Skeletal muscle tissue (tissue), 4 donors: ENCODE data around the gene AGAP4. TPM values are rescaled to one million over a fixed set of nuclear protein-coding genes. Genes with fewer than 3 reads are reported as not detected.
"Not testable (repeated sequence)": the region's sequence is repeated elsewhere in the genome, so short reads cannot be mapped to it uniquely, and the experiment has no call there.

Experiments used
- H3K27ac ChIP-seq: one replicate; pipeline ENCODE4 v1.7.0; 2013; ENCODE audit warnings: mild to moderate bottlenecking, low read depth, low read length, inconsistent platforms
- H3K27me3 ChIP-seq, 3 donors: one replicate each; pipeline ENCODE4 v1.7.0; 2013; ENCODE audit warnings: low read length in 3 of 3; ENCODE audit not compliant: control insufficient read depth in 3 of 3, insufficient read depth in 3 of 3
- H3K36me3 ChIP-seq, 3 donors: one replicate each; pipeline ENCODE4 v1.7.0; 2013; ENCODE audit warnings: low read length in 3 of 3; ENCODE audit not compliant: control insufficient read depth in 3 of 3, insufficient read depth in 3 of 3
- H3K4me1 ChIP-seq, 3 donors: one replicate each; pipeline ENCODE4 v1.7.0; 2013; ENCODE audit warnings: low read length in 3 of 3, mild to moderate bottlenecking in 3 of 3; ENCODE audit not compliant: control insufficient read depth in 3 of 3, insufficient read depth in 3 of 3
- H3K4me3 ChIP-seq, 3 donors: one replicate each; pipeline ENCODE4 v1.7.0; 2013; ENCODE audit warnings: low read length in 3 of 3
- H3K9ac ChIP-seq, 3 donors: one replicate each; pipeline ENCODE4 v1.7.0; 2013; ENCODE audit warnings: low read length in 3 of 3, mild to moderate bottlenecking in 3 of 3, moderate library complexity in 2 of 3, low read depth in 1 of 3
- H3K9me3 ChIP-seq, 3 donors: one replicate each; pipeline ENCODE4 v1.7.0; 2013; ENCODE audit warnings: low read length in 3 of 3; ENCODE audit not compliant: control insufficient read depth in 3 of 3
- total RNA-seq: library from RNA; depleted of rRNA; stranded (reverse); fragments of >200 nt; gene quantifications from one replicate; pipeline ENCODE4 v1.2.3, GENCODE V29; 2014
- donor health status: Osteomylitis.

The AGAP4 gene
- total RNA-seq, 1 donor from 2014 or later = 14.6 TPM

- not testable (repeated sequence) for H3K27ac ChIP-seq, H3K4me3 ChIP-seq, H3K9me3 ChIP-seq, H3K36me3 ChIP-seq, H3K9ac ChIP-seq, H3K27me3 ChIP-seq, H3K4me1 ChIP-seq
These were observed 27.0 kb downstream of the AGAP4 start for GRCh38 chr10:45820107-45820830.

- no peak overlapping the region for H3K27ac ChIP-seq
- peaks cover 0 to 5% (median 0%) of the 10 kb centered on the region in 3 donors for H3K27me3 ChIP-seq
- no peaks in the 10 kb centered on the region for H3K36me3 ChIP-seq
- no peak overlapping the region for H3K9ac ChIP-seq
- no peak overlapping the region for H3K4me3 ChIP-seq
- no peaks in the 10 kb centered on the region for H3K9me3 ChIP-seq
- H3K4me1 ChIP-seq = no peaks in the 10 kb centered on the region
These were observed 27.7 kb downstream of the AGAP4 start for GRCh38 chr10:45819552-45819951.

DNA sequence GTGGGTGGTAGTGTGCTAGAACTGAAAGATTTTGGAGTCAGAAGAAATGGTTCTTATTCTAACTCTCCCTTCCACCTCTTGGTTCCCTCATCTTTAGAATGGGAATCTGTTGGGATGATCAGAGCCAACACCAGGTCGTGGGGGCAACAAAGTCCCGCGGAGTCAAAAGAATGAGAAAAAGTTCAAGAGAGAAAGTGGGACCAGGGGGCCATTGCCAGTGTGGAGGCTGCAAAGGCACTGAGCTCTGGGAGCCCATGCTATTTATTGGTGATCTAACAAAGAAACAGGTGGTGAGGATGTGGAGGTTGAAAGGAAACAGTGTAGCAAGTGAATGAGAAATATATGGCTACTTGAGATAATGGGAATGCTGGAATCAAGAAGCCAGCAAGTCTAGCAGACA lies 29.4 kb downstream of the AGAP4 start:
- Histone ChIP-seq H3K36me3 (no peaks in the 10 kb centered on the region), H3K27me3 (peaks cover 0 to 7% (median 0%) of the 10 kb centered on the region in 3 donors), H3K27ac (no peak overlapping the region), H3K9ac (no peak overlapping the region), H3K4me3 (no peak overlapping the region), H3K4me1 (no peaks in the 10 kb centered on the region), H3K9me3 (no peaks in the 10 kb centered on the region)

DNA sequence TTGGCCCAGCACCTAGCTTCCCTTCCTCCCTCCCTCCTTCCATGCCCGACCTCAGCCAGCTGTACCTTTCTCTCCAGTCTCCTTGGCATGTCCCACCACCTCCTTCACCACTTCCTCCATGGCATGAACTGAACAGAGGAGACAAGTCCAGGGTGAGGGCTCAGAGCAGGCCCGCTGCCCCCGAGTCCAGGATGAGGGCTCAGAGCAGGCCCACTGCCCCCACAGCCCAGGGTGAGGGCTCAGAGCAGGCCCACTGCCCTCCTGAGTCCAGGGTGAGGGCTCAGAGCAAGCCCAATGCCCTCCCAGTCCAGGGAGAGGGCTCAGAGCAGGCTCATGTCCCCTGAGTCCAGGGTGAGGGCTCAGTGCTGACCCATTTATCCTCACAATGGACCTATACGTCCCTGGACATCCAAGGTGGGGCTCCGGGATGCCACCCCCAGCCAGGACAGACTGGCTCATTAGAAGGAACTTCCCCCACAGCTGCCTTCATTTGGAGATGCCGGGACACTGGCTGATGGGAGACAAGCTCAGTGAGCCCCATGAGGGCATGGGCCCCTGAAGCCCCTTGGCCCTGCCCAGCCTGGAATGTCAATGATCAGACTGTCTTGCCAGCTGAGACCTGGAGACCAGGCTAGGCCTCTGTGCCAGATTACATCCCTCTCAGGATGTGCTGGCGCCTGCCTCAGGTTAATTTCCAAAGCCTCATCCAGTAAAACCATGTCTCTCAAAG lies 30.0 kb downstream of the AGAP4 start:
- Histone ChIP-seq H3K27me3 (peaks cover 0 to 8% (median 0%) of the 10 kb centered on the region in 3 donors), H3K9ac (no peak overlapping the region), H3K4me1 (no peaks in the 10 kb centered on the region), H3K36me3 (no peaks in the 10 kb centered on the region), H3K9me3 (no peaks in the 10 kb centered on the region), H3K4me3 (no peak overlapping the region), H3K27ac (no peak overlapping the region)

- H3K4me3 ChIP-seq, H3K27ac ChIP-seq, H3K9ac ChIP-seq, H3K36me3 ChIP-seq, H3K9me3 ChIP-seq, H3K4me1 ChIP-seq, H3K27me3 ChIP-seq: not testable (repeated sequence)
These were observed 33.2 kb downstream of the AGAP4 start for GRCh38 chr10:45814146-45814545.

DNA sequence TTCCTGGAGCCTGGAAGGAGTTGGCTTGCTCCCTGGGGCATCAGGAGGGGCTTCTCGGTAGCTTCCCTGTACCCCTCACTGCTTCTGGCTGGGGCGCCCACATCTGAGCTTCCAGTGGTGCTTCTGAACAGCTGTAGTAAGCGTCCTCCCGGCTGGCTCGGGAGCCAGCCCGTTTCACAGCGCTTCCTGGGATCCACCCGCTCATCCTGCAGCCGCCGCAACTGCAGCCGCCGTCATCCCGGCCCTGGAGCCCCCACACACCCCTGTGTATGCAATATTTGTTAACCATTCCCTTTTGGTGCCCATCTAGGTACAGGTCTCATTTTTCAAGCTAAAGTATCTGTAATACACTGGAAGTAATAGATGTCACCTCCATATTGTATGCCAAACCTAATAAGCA lies 34.3 kb downstream of the AGAP4 start:
- H3K9ac ChIP-seq, H3K27me3 ChIP-seq, H3K9me3 ChIP-seq, H3K4me1 ChIP-seq, H3K4me3 ChIP-seq, H3K27ac ChIP-seq, H3K36me3 ChIP-seq: not testable (repeated sequence)

- Histone ChIP-seq H3K4me3 (no peak overlapping the region), H3K9me3 (no peaks in the 10 kb centered on the region), H3K36me3 (no peaks in the 10 kb centered on the region), H3K4me1 (no peaks in the 10 kb centered on the region), H3K27me3 (peaks cover 0 to 3% (median 0%) of the 10 kb centered on the region in 3 donors), H3K27ac (no peak overlapping the region), H3K9ac (no peak overlapping the region)
These were observed 36.2 kb downstream of the AGAP4 start for GRCh38 chr10:45811075-45811474.

DNA sequence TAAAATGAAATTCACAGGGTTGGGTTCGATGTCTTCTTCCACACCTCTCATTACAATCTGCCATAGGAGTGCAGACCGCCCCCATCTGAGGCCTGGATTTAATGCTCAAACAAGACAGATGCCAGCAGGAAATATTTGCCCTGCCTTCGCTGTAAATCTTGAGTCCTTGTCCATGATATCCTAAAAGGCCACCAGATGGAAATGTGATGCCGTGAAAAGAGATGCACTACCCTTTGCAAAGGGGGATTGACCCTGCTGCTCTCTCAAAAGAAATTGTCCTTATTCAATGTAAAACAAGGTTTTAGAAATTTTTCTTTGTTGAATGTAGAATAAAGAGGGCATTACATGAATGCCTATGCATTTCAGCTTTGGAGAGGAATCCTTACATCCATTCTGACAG lies 37.5 kb downstream of the AGAP4 start:
- Histone ChIP-seq H3K27ac (no peak overlapping the region), H3K9ac (no peak overlapping the region), H3K9me3 (no peaks in the 10 kb centered on the region), H3K4me1 (no peaks in the 10 kb centered on the region), H3K36me3 (no peaks in the 10 kb centered on the region), H3K27me3 (peaks cover 0 to 3% (median 0%) of the 10 kb centered on the region in 3 donors), H3K4me3 (no peak overlapping the region)

DNA sequence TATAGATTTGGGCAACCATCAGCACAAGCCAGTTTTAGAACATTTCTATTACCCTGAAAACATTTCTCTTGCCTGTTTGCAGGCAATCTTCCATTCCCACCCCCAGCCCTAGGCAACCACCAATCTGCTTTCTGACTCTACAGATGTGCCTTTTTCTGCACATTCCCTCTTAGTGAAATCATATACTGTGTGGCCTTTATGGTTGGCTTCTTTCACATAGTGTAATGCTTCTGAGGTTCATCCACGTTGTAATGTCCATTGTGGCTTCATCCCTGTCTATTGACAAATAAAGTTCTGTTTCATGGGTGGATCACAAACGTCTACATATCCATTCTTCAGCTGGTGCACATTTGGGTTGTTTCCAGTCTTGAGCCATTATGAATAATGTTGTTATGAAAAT lies 42.3 kb downstream of the AGAP4 start:
- not testable (repeated sequence) for H3K4me1 ChIP-seq

GRCh38 chr10:45803060-45804010 lies 44.0 kb downstream of the AGAP4 start:
- not testable (repeated sequence) for H3K4me3 ChIP-seq, H3K9ac ChIP-seq, H3K27ac ChIP-seq, H3K9me3 ChIP-seq, H3K36me3 ChIP-seq, H3K27me3 ChIP-seq, H3K4me1 ChIP-seq

More for the DNA sequence above, 42.3 kb downstream of the AGAP4 start:
- H3K9me3 ChIP-seq, H3K4me3 ChIP-seq, H3K36me3 ChIP-seq, H3K27me3 ChIP-seq, H3K9ac ChIP-seq, H3K27ac ChIP-seq: not testable (repeated sequence)
